Endodermal cell (in vitro differentiated cells): Measurements from ENCODE around the gene CHTF8. TPM values are rescaled to one million over a fixed set of nuclear protein-coding genes. Genes with fewer than 3 reads are reported as not detected.

Experiments used
- DNase-seq: peaks from one replicate; pipeline ENCODE4 v3.0.0-alpha.2; 2017
- H3K27ac ChIP-seq: 2 replicates; pipeline ENCODE4 v1.5.1; 2013; ENCODE audit warnings: mild to moderate bottlenecking, low read depth, low read length, moderate library complexity
- H3K27me3 ChIP-seq: 2 replicates; pipeline ENCODE4 v1.6.1; 2013; ENCODE audit warnings: mild to moderate bottlenecking, low read length, moderate library complexity; ENCODE audit not compliant: insufficient read depth, control insufficient read depth, poor library complexity, severe bottlenecking
- H3K36me3 ChIP-seq: 2 replicates; pipeline ENCODE4 v1.7.0; 2013; ENCODE audit warnings: mild to moderate bottlenecking, low read length, moderate library complexity; ENCODE audit not compliant: control insufficient read depth, insufficient read depth
- H3K4me1 ChIP-seq: one replicate; pipeline ENCODE4 v1.7.0; 2013; ENCODE audit warnings: low read length; ENCODE audit not compliant: control insufficient read depth, insufficient read depth
- H3K4me3 ChIP-seq: 2 replicates; pipeline ENCODE4 v1.5.1; 2013; ENCODE audit warnings: mild to moderate bottlenecking, low read length, moderate library complexity
- H3K9ac ChIP-seq: 2 replicates; pipeline ENCODE4 v1.6.1; 2013; ENCODE audit warnings: mild to moderate bottlenecking, low read length, moderate library complexity; ENCODE audit not compliant: poor library complexity, severe bottlenecking; ENCODE audit errors: extremely low read depth
- H3K9me3 ChIP-seq: 2 replicates; pipeline ENCODE4 v1.6.1; 2013; ENCODE audit warnings: mild to moderate bottlenecking, low read length, moderate library complexity; ENCODE audit not compliant: control insufficient read depth
- H3K27ac Mint-ChIP-seq: 2 replicates; pipeline ENCODE4 v1.8.0; 2020; ENCODE audit warnings: mixed read lengths
- H3K27me3 Mint-ChIP-seq: 2 replicates; pipeline ENCODE4 v1.8.0; 2021; ENCODE audit warnings: mild to moderate bottlenecking, mixed read lengths; ENCODE audit not compliant: insufficient read depth
- H3K36me3 Mint-ChIP-seq: 2 replicates; pipeline ENCODE4 v1.8.0; 2020; ENCODE audit warnings: low read depth, mixed read lengths
- H3K4me1 Mint-ChIP-seq: 2 replicates; pipeline ENCODE4 v1.8.0; 2020; ENCODE audit warnings: mixed read lengths
- H3K4me3 Mint-ChIP-seq: 2 replicates; pipeline ENCODE4 v1.8.0; 2020; ENCODE audit warnings: mild to moderate bottlenecking, moderate library complexity, mixed read lengths
- H3K9me3 Mint-ChIP-seq: 2 replicates; pipeline ENCODE4 v1.8.0; 2020; ENCODE audit warnings: mild to moderate bottlenecking, mixed read lengths
- CTCF ChIP-seq: fragments of 200-600 bp; sonication (generic); conservative IDR thresholded peaks from 2 replicates; pipeline ENCODE4 v1.5.0; 2021; ENCODE audit warnings: antibody characterized with exemption, mild to moderate bottlenecking
- WGBS, 2 experiments: methylation state at CpG; one replicate each; pipeline versions ENCODE4 v1.1.5 to v1.1.7; 2013; ENCODE audit warnings: missing lambda C conversion rate in 2 of 2, mixed read lengths in 1 of 2; ENCODE audit not compliant: insufficient coverage in 1 of 2, insufficient read length in 1 of 2; 5-methylcytosine and 5-hydroxymethylcytosine counted together
- total RNA-seq, 2 donors: library from RNA; stranded (reverse); fragmentation: NEBNext Ultra II Directional in 1 of 2; extraction: Animal tissue kit (Norgen Biotek cat#: 25700) in 1 of 2; gene quantifications; 2 replicates in 1 of 2; 3 replicates in 1 of 2; pipeline ENCODE4 v1.2.1, GENCODE V29; 2021

Gene CHTF8
- total RNA-seq, 2 donors from 2014 or later = 105 to 142 TPM

GRCh38 chr16:69131839-69132423 is 457 bp downstream of the CHTF8 start:
- Mint-ChIP-seq H3K9me3 (no peaks in the 10 kb centered on the region), H3K4me3 (peak overlapping the region; percentile 97), H3K27ac (peak overlapping the region; percentile 89), H3K36me3 (peaks cover 29% of the 10 kb centered on the region), H3K4me1 (peaks cover 28% of the 10 kb centered on the region), H3K27me3 (no peaks in the 10 kb centered on the region)
- Histone ChIP-seq H3K9me3 (no peaks in the 10 kb centered on the region), H3K36me3 (peaks cover 29% of the 10 kb centered on the region), H3K27ac (peak overlapping the region; percentile 88), H3K4me3 (peak overlapping the region; percentile 99), H3K4me1 (no peaks in the 10 kb centered on the region), H3K27me3 (no peaks in the 10 kb centered on the region), H3K9ac (peak overlapping the region; percentile 95)
- peak; percentile 93 for DNase-seq
- TF ChIP-seq CTCF = no peak
- 0% methylated on average over 9 to 37 of the region's 53 CpGs for WGBS, 2 experiments

GRCh38 chr16:69131167-69131838 is 1.1 kb downstream of the CHTF8 start:
- Histone ChIP-seq H3K9me3 (no peaks in the 10 kb centered on the region), H3K9ac (peak overlapping the region; percentile 95), H3K4me3 (peak overlapping the region; percentile 99), H3K27ac (peak overlapping the region; percentile 88), H3K4me1 (no peaks in the 10 kb centered on the region), H3K36me3 (peaks cover 26% of the 10 kb centered on the region), H3K27me3 (no peaks in the 10 kb centered on the region)
- Mint-ChIP-seq H3K27ac (peak overlapping the region; percentile 89), H3K36me3 (peaks cover 30% of the 10 kb centered on the region), H3K4me3 (peak overlapping the region; percentile 97), H3K27me3 (no peaks in the 10 kb centered on the region), H3K4me1 (peaks cover 28% of the 10 kb centered on the region), H3K9me3 (no peaks in the 10 kb centered on the region)
- 3% methylated on average over 11 to 15 of the region's 15 CpGs for WGBS, 2 experiments
- DNase-seq = peak; percentile 68
- no peak for TF ChIP-seq CTCF

GRCh38 chr16:69130461-69130860 is 1.9 kb downstream of the CHTF8 start:
- H3K36me3 ChIP-seq = peaks cover 24% of the 10 kb centered on the region
- no peak overlapping the region for H3K9ac ChIP-seq
- Mint-ChIP-seq H3K9me3 (no peaks in the 10 kb centered on the region), H3K27ac (no peak overlapping the region), H3K27me3 (no peaks in the 10 kb centered on the region), H3K4me3 (peak overlapping the region; percentile 97), H3K36me3 (peaks cover 30% of the 10 kb centered on the region), H3K4me1 (peaks cover 28% of the 10 kb centered on the region)
- no peak for DNase-seq
- TF ChIP-seq CTCF = no peak
- H3K27ac ChIP-seq = no peak overlapping the region
- no peaks in the 10 kb centered on the region for H3K9me3 ChIP-seq
- no peaks in the 10 kb centered on the region for H3K4me1 ChIP-seq
- WGBS, 2 experiments = 83 to 94% methylated on average over 4 to 6 of the region's 6 CpGs
- no peaks in the 10 kb centered on the region for H3K27me3 ChIP-seq
- peak overlapping the region; percentile 99 for H3K4me3 ChIP-seq
